AG04449 (cell line): Measurements from ENCODE around the gene PCDHGA5.
"Not testable (repeated sequence)": the region's sequence is repeated elsewhere in the genome, so short reads cannot be mapped to it uniquely, and the experiment has no call there.

Experiments
- CTCF ChIA-PET: fragments of 350-600 bp; formaldehyde crosslinking; extraction: SDS; loops from one replicate; lab custom pipeline; 2021; ENCODE audit warnings: antibody characterized with exemption; lab: Yijun Ruan, JAX
- POLR2A ChIA-PET: fragments of 400-600, 350-600 bp; formaldehyde crosslinking; extraction: SDS; loops from one replicate; lab custom pipeline; 2020; ENCODE audit warnings: antibody characterized with exemption, inconsistent platforms; lab: Yijun Ruan, JAX
- DNase-seq: peaks from one replicate; pipeline ENCODE4 v3.0.0-alpha.2; 2010; ENCODE audit warnings: low read depth, low spot score
- H3K4me3 ChIP-seq: 2 replicates; pipeline ENCODE4 v1.5.1; 2011; ENCODE audit warnings: low read depth, mild to moderate bottlenecking, control low read depth, low read length
- TF ChIP-seq, protein P1 (sequence below): IDR thresholded peaks from one replicate; pipeline ENCODE4 v1.5.1; 2011; ENCODE audit warnings: mild to moderate bottlenecking, moderate library complexity, low read length, control low read depth, inconsistent platforms; ENCODE audit not compliant: insufficient read depth; ENCODE audit errors: missing control alignments

The PCDHGA5 gene

DNA sequence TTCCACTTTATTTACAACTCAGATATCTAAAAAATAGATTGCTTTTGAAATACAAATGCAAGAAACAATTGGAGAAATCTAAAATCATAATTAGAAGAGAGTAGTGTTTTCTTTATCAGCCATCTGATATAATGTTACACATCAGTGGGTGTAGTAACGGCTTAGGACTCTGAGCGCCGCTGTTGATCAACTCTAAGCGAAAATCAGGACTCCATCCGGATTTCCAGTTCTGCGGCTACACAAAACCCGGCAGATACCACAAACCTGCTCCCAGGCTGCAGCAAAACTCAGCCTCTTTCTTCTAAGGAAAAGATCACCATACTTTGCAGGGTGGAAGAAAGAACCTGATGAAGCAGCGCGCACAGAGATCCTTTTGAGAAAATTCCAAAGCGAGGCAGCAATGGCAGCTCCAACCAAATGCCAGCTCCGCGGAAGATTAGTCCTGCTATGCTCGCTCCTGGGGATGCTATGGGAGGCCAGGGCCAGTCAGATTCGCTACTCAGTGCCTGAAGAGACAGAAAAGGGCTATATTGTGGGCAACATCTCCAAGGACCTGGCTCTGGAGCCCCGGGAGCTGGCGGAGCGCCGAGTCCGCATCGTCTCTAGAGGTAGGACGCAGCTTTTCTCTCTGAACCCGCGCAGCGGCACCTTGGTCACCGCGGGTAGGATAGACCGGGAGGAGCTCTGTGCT is 38.7 kb downstream of the PCDHGA5 start, which contains the start of gene PCDHGA9:
Gene PCDHGA9 (plus strand): TSS at position 226 of the 691 bp plus-strand sequence. CDS start 175 bp downstream, at position 401.
- POLR2A ChIA-PET: no interaction called here
- TF ChIP-seq, protein P1, sequence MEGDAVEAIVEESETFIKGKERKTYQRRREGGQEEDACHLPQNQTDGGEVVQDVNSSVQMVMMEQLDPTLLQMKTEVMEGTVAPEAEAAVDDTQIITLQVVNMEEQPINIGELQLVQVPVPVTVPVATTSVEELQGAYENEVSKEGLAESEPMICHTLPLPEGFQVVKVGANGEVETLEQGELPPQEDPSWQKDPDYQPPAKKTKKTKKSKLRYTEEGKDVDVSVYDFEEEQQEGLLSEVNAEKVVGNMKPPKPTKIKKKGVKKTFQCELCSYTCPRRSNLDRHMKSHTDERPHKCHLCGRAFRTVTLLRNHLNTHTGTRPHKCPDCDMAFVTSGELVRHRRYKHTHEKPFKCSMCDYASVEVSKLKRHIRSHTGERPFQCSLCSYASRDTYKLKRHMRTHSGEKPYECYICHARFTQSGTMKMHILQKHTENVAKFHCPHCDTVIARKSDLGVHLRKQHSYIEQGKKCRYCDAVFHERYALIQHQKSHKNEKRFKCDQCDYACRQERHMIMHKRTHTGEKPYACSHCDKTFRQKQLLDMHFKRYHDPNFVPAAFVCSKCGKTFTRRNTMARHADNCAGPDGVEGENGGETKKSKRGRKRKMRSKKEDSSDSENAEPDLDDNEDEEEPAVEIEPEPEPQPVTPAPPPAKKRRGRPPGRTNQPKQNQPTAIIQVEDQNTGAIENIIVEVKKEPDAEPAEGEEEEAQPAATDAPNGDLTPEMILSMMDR: no peak
- no peak for DNase-seq
- CTCF ChIA-PET: interaction anchor here (0.6 to 1.8 kb wide), 9 partner anchors 11 to 165 kb away, joined by 3 to 11 read pairs (median 3); partner anchors contain the start of genes PCDHGA10, PCDHGA3, PCDHGA6 and PCDHGB7
- H3K4me3 ChIP-seq: peak within 1 kb of the TSS; percentile 34

DNA sequence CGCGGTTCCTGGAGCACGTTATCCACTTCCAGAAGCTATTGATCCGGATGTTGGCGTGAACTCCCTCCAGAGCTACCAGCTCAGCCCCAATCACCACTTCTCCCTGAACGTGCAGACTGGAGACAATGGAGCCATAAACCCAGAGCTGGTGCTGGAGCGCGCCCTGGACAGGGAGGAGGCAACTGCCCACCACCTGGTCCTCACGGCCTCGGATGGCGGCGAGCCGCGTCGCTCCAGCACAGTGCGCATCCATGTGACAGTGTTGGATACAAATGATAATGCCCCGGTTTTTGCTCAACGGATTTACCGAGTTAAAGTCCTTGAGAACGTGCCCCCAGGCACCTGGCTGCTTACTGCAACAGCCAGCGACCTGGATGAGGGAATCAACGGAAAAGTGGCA is 39.4 kb downstream of the PCDHGA5 start:
- CTCF ChIA-PET: interaction anchor here (0.6 to 1.8 kb wide), 9 partner anchors 10 to 164 kb away, joined by 3 to 11 read pairs (median 3); partner anchors contain the start of genes PCDHGA10, PCDHGA3, PCDHGA6 and PCDHGB7
- POLR2A ChIA-PET: no interaction called here
- no peak overlapping the region for H3K4me3 ChIP-seq
- DNase-seq: no peak
- TF ChIP-seq, protein P1: no peak

- TF ChIP-seq, protein P1: peak; percentile 43
- POLR2A ChIA-PET, DNase-seq: not testable (repeated sequence)
- CTCF ChIA-PET: interaction anchor here (1.1 to 4.8 kb wide), 10 partner anchors 10 to 159 kb away, joined by 3 to 43 read pairs (median 12); partner anchors contain the start of genes PCDHGA12, PCDHGA8, PCDHGB5 and PCDHGB7
- peak within 1 kb of the TSS; percentile 37 for H3K4me3 ChIP-seq
These were observed 44.0 kb downstream of the PCDHGA5 start, which contains the start of gene PCDHGB6 for GRCh38 chr5:141407790-141408505. TSS of gene PCDHGB6 (plus strand) at chr5:141408021. CDS start at chr5:141408203, 182 bp downstream.

DNA sequence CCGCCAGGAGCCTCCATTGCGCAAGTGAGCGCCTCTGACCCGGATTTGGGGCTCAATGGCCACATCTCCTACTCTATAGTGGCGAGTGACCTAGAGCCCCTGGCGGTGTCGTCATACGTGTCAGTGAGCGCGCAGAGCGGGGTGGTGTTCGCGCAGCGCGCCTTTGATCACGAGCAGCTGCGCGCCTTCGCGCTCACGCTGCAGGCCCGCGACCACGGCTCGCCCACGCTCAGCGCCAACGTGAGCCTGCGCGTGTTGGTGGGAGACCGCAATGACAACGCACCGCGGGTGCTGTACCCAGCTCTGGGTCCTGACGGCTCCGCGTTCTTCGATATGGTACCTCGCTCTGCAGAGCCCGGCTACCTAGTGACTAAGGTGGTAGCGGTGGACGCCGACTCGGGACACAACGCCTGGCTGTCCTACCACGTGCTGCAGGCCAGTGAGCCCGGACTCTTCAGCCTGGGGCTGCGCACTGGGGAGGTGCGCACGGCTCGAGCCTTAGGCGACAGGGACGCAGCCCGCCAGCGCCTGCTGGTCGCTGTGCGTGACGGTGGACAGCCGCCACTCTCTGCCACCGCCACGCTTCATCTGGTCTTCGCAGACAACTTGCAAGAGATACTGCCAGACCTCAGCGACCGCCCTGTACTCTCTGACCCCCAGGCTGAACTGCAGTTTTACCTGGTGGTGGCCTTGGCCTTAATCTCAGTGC is 45.8 kb downstream of the PCDHGA5 start:
- ChIA-PET POLR2A (no interaction called here), CTCF (interaction anchor here (0.9 to 16.4 kb wide), 5 partner anchors 90 to 158 kb away, joined by 3 to 288 read pairs (median 6); no protein-coding TSS in a partner anchor)
- TF ChIP-seq, protein P1: no peak
- DNase-seq: no peak
- no peak overlapping the region for H3K4me3 ChIP-seq

- DNase-seq: no peak
- POLR2A ChIA-PET: no interaction called here
- CTCF ChIA-PET: interaction anchor here (3.1 to 16.4 kb wide), 4 partner anchors 10 to 156 kb away, joined by 30 to 288 read pairs (median 78); partner anchors contain the start of gene PCDHGA11
- TF ChIP-seq, protein P1: no peak
- H3K4me3 ChIP-seq: no peak overlapping the region
These were observed 47.6 kb downstream of the PCDHGA5 start for GRCh38 chr5:141411575-141411974.
